Astrocyte (in vitro differentiated cells and primary cell): ENCODE measurements around the gene GCNA. TPM values are rescaled to one million over a fixed set of nuclear protein-coding genes. Genes with fewer than 3 reads are reported as not detected.
"Not testable (repeated sequence)": the region's sequence is repeated elsewhere in the genome, so short reads cannot be mapped to it uniquely, and the experiment has no call there.

ENCODE experiments used
- DNase-seq: peaks from one replicate; pipeline ENCODE4 v3.0.0-alpha.2; 2010; ENCODE audit warnings: low read depth
- FAIRE-seq: peaks from 2 replicates; lab custom pipeline; 2011; peaks lifted over from hg19 to GRCh38; lab: Jason Lieb, UNC
- H2AFZ ChIP-seq: 2 replicates; pipeline ENCODE4 v1.6.0; 2012; ENCODE audit warnings: low read depth, low read length, inconsistent platforms
- H3K27ac ChIP-seq: 2 replicates; pipeline ENCODE4 v1.5.1; 2011; ENCODE audit warnings: low read depth, low read length, inconsistent platforms
- H3K27me3 ChIP-seq: 2 replicates; pipeline ENCODE4 v1.6.0; 2011; ENCODE audit warnings: low read length, inconsistent platforms; ENCODE audit not compliant: insufficient read depth
- H3K36me3 ChIP-seq: 2 replicates; pipeline ENCODE4 v1.5.1; 2011; ENCODE audit warnings: low read length, inconsistent platforms; ENCODE audit not compliant: insufficient read depth
- H3K4me1 ChIP-seq: 2 replicates; pipeline ENCODE4 v1.5.1; 2011; ENCODE audit warnings: low read length, inconsistent platforms; ENCODE audit not compliant: insufficient read depth
- H3K4me2 ChIP-seq: 2 replicates; pipeline ENCODE4 v1.6.0; 2012; ENCODE audit warnings: low read length, inconsistent platforms
- H3K4me3 ChIP-seq: 2 replicates; pipeline ENCODE4 v1.5.1; 2011; ENCODE audit warnings: low read depth, mild to moderate bottlenecking, low read length, inconsistent platforms; ENCODE audit not compliant: insufficient read depth
- H3K79me2 ChIP-seq: 2 replicates; pipeline ENCODE4 v1.6.0; 2012; ENCODE audit warnings: mild to moderate bottlenecking, low read length, inconsistent platforms; ENCODE audit not compliant: insufficient read depth
- H3K9ac ChIP-seq: 2 replicates; pipeline ENCODE4 v1.6.0; 2012; ENCODE audit warnings: mild to moderate bottlenecking, low read length, inconsistent platforms
- H3K9me3 ChIP-seq: 2 replicates; pipeline ENCODE4 v1.5.1; 2012; ENCODE audit warnings: low read depth, mild to moderate bottlenecking, low read length, inconsistent platforms; ENCODE audit not compliant: insufficient read depth
- H4K20me1 ChIP-seq: 2 replicates; pipeline ENCODE4 v1.6.0; 2012; ENCODE audit warnings: low read length, inconsistent platforms; ENCODE audit not compliant: insufficient read depth
- H3K27ac Mint-ChIP-seq: one replicate; pipeline ENCODE4 v1.8.0; 2021; ENCODE audit warnings: mild to moderate bottlenecking, mixed read lengths; ENCODE audit not compliant: unreplicated experiment
- H3K27me3 Mint-ChIP-seq: one replicate; pipeline ENCODE4 v1.8.0; 2021; ENCODE audit warnings: low read depth, mixed read lengths; ENCODE audit not compliant: unreplicated experiment
- H3K36me3 Mint-ChIP-seq: one replicate; pipeline ENCODE4 v1.8.0; 2021; ENCODE audit warnings: low read depth, mixed read lengths; ENCODE audit not compliant: unreplicated experiment
- H3K4me1 Mint-ChIP-seq: one replicate; pipeline ENCODE4 v1.8.0; 2021; ENCODE audit warnings: low read depth, mixed read lengths; ENCODE audit not compliant: unreplicated experiment
- H3K4me3 Mint-ChIP-seq: one replicate; pipeline ENCODE4 v1.8.0; 2021; ENCODE audit warnings: mild to moderate bottlenecking, moderate library complexity, mixed read lengths; ENCODE audit not compliant: unreplicated experiment
- H3K9me3 Mint-ChIP-seq: one replicate; pipeline ENCODE4 v1.8.0; 2021; ENCODE audit warnings: mild to moderate bottlenecking, mixed read lengths; ENCODE audit not compliant: unreplicated experiment
- EZH2 ChIP-seq: IDR thresholded peaks from 2 replicates; pipeline ENCODE4 v1.6.1; 2012; ENCODE audit warnings: mild to moderate bottlenecking, low read length, inconsistent platforms; ENCODE audit not compliant: insufficient read depth
- total RNA-seq: library from RNA; stranded (reverse); gene quantifications from 2 replicates; pipeline ENCODE4 v1.2.1, GENCODE V29; 2021
- TF ChIP-seq, protein P1 (sequence below): IDR thresholded peaks from 2 replicates; pipeline ENCODE4 v1.5.1; 2011; ENCODE audit warnings: low read depth, mild to moderate bottlenecking, inconsistent platforms, low read length, moderate library complexity; ENCODE audit not compliant: insufficient read depth

GCNA gene
- total RNA-seq, 1 donor from 2014 or later = 2.2 TPM

DNA sequence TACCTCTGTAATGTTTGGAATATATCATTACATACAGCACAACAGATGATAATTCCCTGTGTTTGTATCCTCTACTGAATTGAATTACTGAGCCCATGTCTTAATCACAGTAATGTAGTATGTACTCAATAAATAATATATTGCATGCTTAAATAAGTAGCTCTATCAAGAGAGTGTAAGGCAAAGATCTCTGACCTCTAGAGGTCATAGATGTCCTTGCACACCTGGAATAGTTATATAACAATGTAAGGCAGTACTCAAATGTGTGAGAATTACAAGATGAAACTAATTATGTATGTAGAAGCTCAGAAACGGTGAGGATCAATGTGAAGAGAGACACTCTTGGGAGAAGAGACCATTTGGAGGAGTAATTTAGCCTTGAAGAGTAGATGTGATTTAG lies 14.3 kb upstream of the GCNA start:
- Histone ChIP-seq H2AFZ (no peak overlapping the region), H3K27ac (no peak overlapping the region), H3K79me2 (no peaks in the 10 kb centered on the region), H3K36me3 (peaks cover 67% of the 10 kb centered on the region), H3K4me3 (no peak overlapping the region), H4K20me1 (peaks cover 15% of the 10 kb centered on the region), H3K27me3 (no peaks in the 10 kb centered on the region), H3K9ac (no peak overlapping the region), H3K4me1 (no peaks in the 10 kb centered on the region), H3K9me3 (no peaks in the 10 kb centered on the region), H3K4me2 (no peak overlapping the region)
- Mint-ChIP-seq H3K27ac (no peak overlapping the region), H3K9me3 (no peaks in the 10 kb centered on the region), H3K27me3 (no peaks in the 10 kb centered on the region), H3K36me3 (no peaks in the 10 kb centered on the region), H3K4me3 (no peak overlapping the region), H3K4me1 (no peaks in the 10 kb centered on the region)
- DNase-seq = no peak
- no peak for FAIRE-seq
- no peak for TF ChIP-seq EZH2
- TF ChIP-seq, protein P1, sequence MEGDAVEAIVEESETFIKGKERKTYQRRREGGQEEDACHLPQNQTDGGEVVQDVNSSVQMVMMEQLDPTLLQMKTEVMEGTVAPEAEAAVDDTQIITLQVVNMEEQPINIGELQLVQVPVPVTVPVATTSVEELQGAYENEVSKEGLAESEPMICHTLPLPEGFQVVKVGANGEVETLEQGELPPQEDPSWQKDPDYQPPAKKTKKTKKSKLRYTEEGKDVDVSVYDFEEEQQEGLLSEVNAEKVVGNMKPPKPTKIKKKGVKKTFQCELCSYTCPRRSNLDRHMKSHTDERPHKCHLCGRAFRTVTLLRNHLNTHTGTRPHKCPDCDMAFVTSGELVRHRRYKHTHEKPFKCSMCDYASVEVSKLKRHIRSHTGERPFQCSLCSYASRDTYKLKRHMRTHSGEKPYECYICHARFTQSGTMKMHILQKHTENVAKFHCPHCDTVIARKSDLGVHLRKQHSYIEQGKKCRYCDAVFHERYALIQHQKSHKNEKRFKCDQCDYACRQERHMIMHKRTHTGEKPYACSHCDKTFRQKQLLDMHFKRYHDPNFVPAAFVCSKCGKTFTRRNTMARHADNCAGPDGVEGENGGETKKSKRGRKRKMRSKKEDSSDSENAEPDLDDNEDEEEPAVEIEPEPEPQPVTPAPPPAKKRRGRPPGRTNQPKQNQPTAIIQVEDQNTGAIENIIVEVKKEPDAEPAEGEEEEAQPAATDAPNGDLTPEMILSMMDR = no peak

GRCh38 chrX:71565474-71566041 lies 12.7 kb upstream of the GCNA start:
- Mint-ChIP-seq H3K4me1 (no peaks in the 10 kb centered on the region), H3K4me3 (no peak overlapping the region), H3K9me3 (no peaks in the 10 kb centered on the region), H3K27me3 (no peaks in the 10 kb centered on the region), H3K27ac (no peak overlapping the region), H3K36me3 (peaks cover 1% of the 10 kb centered on the region)
- Histone ChIP-seq H3K36me3 (peaks cover 57% of the 10 kb centered on the region), H3K27ac (no peak overlapping the region), H3K4me3 (no peak overlapping the region), H3K9me3 (no peaks in the 10 kb centered on the region), H4K20me1 (peaks cover 15% of the 10 kb centered on the region), H3K27me3 (no peaks in the 10 kb centered on the region), H3K4me2 (no peak overlapping the region), H3K79me2 (no peaks in the 10 kb centered on the region), H3K4me1 (no peaks in the 10 kb centered on the region), H3K9ac (no peak overlapping the region), H2AFZ (no peak overlapping the region)
- no peak for FAIRE-seq
- TF ChIP-seq, protein P1 = no peak
- TF ChIP-seq EZH2 = no peak
- no peak for DNase-seq

DNA sequence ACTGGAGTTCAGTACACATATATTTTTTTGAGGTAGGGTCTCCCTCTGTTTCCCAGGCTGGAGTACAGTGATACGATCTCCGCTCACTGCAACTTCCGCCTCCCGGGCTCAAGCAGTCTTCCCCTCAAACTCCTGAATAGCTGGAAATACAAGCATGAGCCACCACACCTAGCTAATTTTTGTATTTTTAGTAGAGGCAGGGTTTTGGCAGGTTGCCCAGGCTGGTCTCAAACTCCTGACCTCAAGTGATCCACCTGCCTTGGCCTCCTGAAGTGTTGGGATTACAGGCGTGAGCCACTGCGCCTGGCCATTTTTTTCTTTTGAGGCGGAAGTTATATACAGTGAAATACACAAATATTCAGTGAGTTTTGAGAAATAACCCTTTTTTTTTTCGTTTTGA lies 6.8 kb upstream of the GCNA start:
- not testable (repeated sequence) for H3K36me3 Mint-ChIP-seq

More for the DNA sequence above, 6.8 kb upstream of the GCNA start:
- H3K79me2 ChIP-seq, H3K4me3 Mint-ChIP-seq, FAIRE-seq, H3K9me3 ChIP-seq, H3K4me2 ChIP-seq, H3K27ac Mint-ChIP-seq, DNase-seq, H3K9ac ChIP-seq, H3K9me3 Mint-ChIP-seq, H3K4me3 ChIP-seq, H2AFZ ChIP-seq, H3K27me3 Mint-ChIP-seq, H3K27me3 ChIP-seq, H3K27ac ChIP-seq, H3K4me1 ChIP-seq, H3K4me1 Mint-ChIP-seq: not testable (repeated sequence)
- peaks cover 44% of the 10 kb centered on the region for H3K36me3 ChIP-seq
- H4K20me1 ChIP-seq = peaks cover 13% of the 10 kb centered on the region
